Keratinocyte (primary cell): ENCODE data around the gene TMEM200A.

Experiments used
- EZH2 ChIP-seq: IDR thresholded peaks from one replicate; pipeline ENCODE4 v1.6.1; 2012; ENCODE audit warnings: inconsistent platforms, mild to moderate bottlenecking, low read length, moderate library complexity
- TF ChIP-seq, protein P1 (sequence below), 3 experiments: IDR thresholded peaks in 1 of 3; conservative IDR thresholded peaks in 1 of 3; optimal IDR thresholded peaks in 1 of 3; 2 replicates in 2 of 3; 3 replicates in 1 of 3; pipeline versions ENCODE3 to v1.5.1; 2011; ENCODE audit warnings: low read length in 3 of 3, mild to moderate bottlenecking in 3 of 3, moderate library complexity in 2 of 3, control low read depth in 1 of 3, inconsistent platforms in 1 of 3; ENCODE audit not compliant: insufficient read depth in 2 of 3; ENCODE audit errors: extremely low read depth in 1 of 3

DNA sequence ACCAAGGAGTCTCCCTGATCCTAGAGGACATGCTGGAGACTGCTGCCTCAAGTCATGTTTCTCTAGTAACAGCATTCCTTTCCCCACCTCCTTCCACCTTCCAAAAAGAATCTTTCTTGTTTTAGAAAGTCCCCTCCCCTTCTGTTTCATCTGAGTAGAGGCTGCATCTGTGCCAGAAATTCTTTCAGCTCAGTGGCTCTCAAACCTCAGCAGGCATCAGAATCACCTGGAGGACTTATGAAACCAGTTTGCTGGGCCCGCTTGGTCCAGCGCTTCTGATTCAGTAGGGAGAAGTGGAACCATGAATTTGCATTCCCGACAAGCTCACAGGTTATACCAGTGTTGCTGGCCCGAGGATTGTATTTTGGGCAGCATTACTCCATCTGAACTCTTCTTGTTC lies 55.1 kb downstream of the TMEM200A start:
- TF ChIP-seq, protein P1, sequence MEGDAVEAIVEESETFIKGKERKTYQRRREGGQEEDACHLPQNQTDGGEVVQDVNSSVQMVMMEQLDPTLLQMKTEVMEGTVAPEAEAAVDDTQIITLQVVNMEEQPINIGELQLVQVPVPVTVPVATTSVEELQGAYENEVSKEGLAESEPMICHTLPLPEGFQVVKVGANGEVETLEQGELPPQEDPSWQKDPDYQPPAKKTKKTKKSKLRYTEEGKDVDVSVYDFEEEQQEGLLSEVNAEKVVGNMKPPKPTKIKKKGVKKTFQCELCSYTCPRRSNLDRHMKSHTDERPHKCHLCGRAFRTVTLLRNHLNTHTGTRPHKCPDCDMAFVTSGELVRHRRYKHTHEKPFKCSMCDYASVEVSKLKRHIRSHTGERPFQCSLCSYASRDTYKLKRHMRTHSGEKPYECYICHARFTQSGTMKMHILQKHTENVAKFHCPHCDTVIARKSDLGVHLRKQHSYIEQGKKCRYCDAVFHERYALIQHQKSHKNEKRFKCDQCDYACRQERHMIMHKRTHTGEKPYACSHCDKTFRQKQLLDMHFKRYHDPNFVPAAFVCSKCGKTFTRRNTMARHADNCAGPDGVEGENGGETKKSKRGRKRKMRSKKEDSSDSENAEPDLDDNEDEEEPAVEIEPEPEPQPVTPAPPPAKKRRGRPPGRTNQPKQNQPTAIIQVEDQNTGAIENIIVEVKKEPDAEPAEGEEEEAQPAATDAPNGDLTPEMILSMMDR (optimal IDR thresholded peaks at IDR 0.05 in 1 of 3, IDR thresholded peaks at IDR 0.05 in 1 of 3, conservative IDR thresholded peaks at IDR 0.05 in 1 of 3; ENCODE audit: extremely low read depth in 1 of 3, insufficient read depth in 2 of 3, low read length in 3 of 3) = no peak
- no peak for TF ChIP-seq EZH2
